C4-2B (cell line): Measurements from ENCODE around the gene METAP1D.

ENCODE experiments used
- CTCF ChIP-seq: fragments of 450-650 bp; conservative IDR thresholded peaks from 2 replicates; pipeline ENCODE4 v1.5.1; 2017; ENCODE audit warnings: mild to moderate bottlenecking
- ZFX ChIP-seq: fragments of 450-650 bp; IDR thresholded peaks from 2 replicates; pipeline ENCODE4 v1.6.1; 2017

- no peak for TF ChIP-seq CTCF
- no peak for TF ChIP-seq ZFX
These were observed 72.5 kb downstream of the METAP1D start for GRCh38 chr2:172072303-172072702.
